Neuronal stem cell (in vitro differentiated cells): ENCODE measurements around the gene NRG2.
A peak's percentile ranks its signal among the peaks of the same experiment; 100 is the strongest.

ENCODE experiments used
- DNase-seq: peaks from one replicate; pipeline ENCODE4 v3.0.0-alpha.2; 2013; ENCODE audit warnings: low spot score
- H2AFZ ChIP-seq: one replicate; pipeline ENCODE4 v1.6.1; 2013; ENCODE audit warnings: mild to moderate bottlenecking, low read length, inconsistent platforms
- H2AK5ac ChIP-seq: 2 replicates; pipeline ENCODE4 v1.6.1; 2013; ENCODE audit warnings: low read depth, mild to moderate bottlenecking, inconsistent platforms, low read length, moderate library complexity, mixed read lengths
- H2BK120ac ChIP-seq: 2 replicates; pipeline ENCODE4 v1.6.1; 2013; ENCODE audit warnings: low read depth, mild to moderate bottlenecking, inconsistent platforms, low read length, moderate library complexity, mixed read lengths
- H2BK12ac ChIP-seq: one replicate; pipeline ENCODE4 v1.6.1; 2013; ENCODE audit warnings: low read length, inconsistent platforms
- H2BK15ac ChIP-seq: 2 replicates; pipeline ENCODE4 v1.6.1; 2013; ENCODE audit warnings: mild to moderate bottlenecking, low read length, inconsistent platforms, mixed read lengths
- H2BK5ac ChIP-seq: one replicate; pipeline ENCODE4 v1.6.1; 2013; ENCODE audit warnings: inconsistent platforms, mild to moderate bottlenecking, low read length, moderate library complexity
- H3K14ac ChIP-seq: one replicate; pipeline ENCODE4 v1.6.1; 2013; ENCODE audit warnings: low read length, inconsistent platforms
- H3K18ac ChIP-seq: 2 replicates; pipeline ENCODE4 v1.6.1; 2013; ENCODE audit warnings: low read length, inconsistent platforms
- H3K23ac ChIP-seq: 2 replicates; pipeline ENCODE4 v1.6.1; 2013; ENCODE audit warnings: low read depth, mild to moderate bottlenecking, mixed read lengths, low read length, inconsistent platforms; ENCODE audit not compliant: poor library complexity
- H3K27ac ChIP-seq: replicated peaks from 3 replicates; pipeline ENCODE4 v1.5.1; 2013; ENCODE audit warnings: low read length, inconsistent platforms
- H3K27me3 ChIP-seq, 3 experiments: 2 replicates each; pipeline ENCODE4 v1.6.1; 2013; ENCODE audit warnings: low read length in 3 of 3, mild to moderate bottlenecking in 2 of 3, inconsistent platforms in 1 of 3, low read depth in 1 of 3, mixed read lengths in 1 of 3, moderate library complexity in 1 of 3; ENCODE audit not compliant: control insufficient read depth in 3 of 3, insufficient read depth in 3 of 3
- H3K36me3 ChIP-seq, 2 donors: replicated peaks in 1 of 2; 2 replicates each; pipeline ENCODE4 v1.6.1; 2013; ENCODE audit warnings: low read length in 2 of 2; ENCODE audit not compliant: control insufficient read depth in 2 of 2, insufficient read depth in 2 of 2
- H3K4ac ChIP-seq: 2 replicates; pipeline ENCODE4 v1.6.1; 2013; ENCODE audit warnings: inconsistent platforms, mild to moderate bottlenecking, low read length, moderate library complexity
- H3K4me1 ChIP-seq, 2 donors: 1 replicate in 1 of 2; 2 replicates in 1 of 2; pipeline ENCODE4 v1.6.1; 2013; ENCODE audit warnings: low read length in 2 of 2, low read depth in 1 of 2; ENCODE audit not compliant: control insufficient read depth in 2 of 2, insufficient read depth in 1 of 2
- H3K4me2 ChIP-seq: one replicate; pipeline ENCODE4 v1.6.1; 2013; ENCODE audit warnings: mild to moderate bottlenecking, low read length, inconsistent platforms; ENCODE audit not compliant: insufficient read depth, poor library complexity, severe bottlenecking
- H3K4me3 ChIP-seq, 2 donors: 2 replicates each; pipeline ENCODE4 v1.5.1; 2013; ENCODE audit warnings: low read length in 2 of 2, mild to moderate bottlenecking in 2 of 2, inconsistent platforms in 1 of 2, moderate library complexity in 1 of 2
- H3K79me1 ChIP-seq: one replicate; pipeline ENCODE4 v1.6.1; 2013; ENCODE audit warnings: low read depth, mild to moderate bottlenecking, inconsistent platforms, low read length, moderate library complexity
- H3K9ac ChIP-seq: one replicate; pipeline ENCODE4 v1.6.1; 2013; ENCODE audit warnings: mild to moderate bottlenecking, low read depth, low read length, inconsistent platforms; ENCODE audit not compliant: poor library complexity
- H3K9me3 ChIP-seq, 2 donors: replicated peaks in 1 of 2; 2 replicates each; pipeline versions ENCODE3 to v1.6.1; 2013; ENCODE audit warnings: low read length in 2 of 2, mild to moderate bottlenecking in 2 of 2, inconsistent platforms in 1 of 2, low read depth in 1 of 2, mixed read lengths in 1 of 2, moderate library complexity in 1 of 2; ENCODE audit not compliant: control insufficient read depth in 2 of 2, insufficient read depth in 1 of 2
- H4K8ac ChIP-seq: one replicate; pipeline ENCODE4 v1.6.1; 2013; ENCODE audit warnings: low read depth, mild to moderate bottlenecking, inconsistent platforms, low read length, moderate library complexity
- H4K91ac ChIP-seq: one replicate; pipeline ENCODE4 v1.6.1; 2013; ENCODE audit warnings: low read length, low read depth, mild to moderate bottlenecking, inconsistent platforms; ENCODE audit not compliant: poor library complexity
- WGBS, 2 donors: extraction: QIAGEN DNeasy Blood & Tissue Kit; methylation state at CpG; one replicate each; pipeline ENCODE4 v1.1.7; 2013; ENCODE audit warnings: missing lambda C conversion rate in 2 of 2, mixed read lengths in 1 of 2; ENCODE audit not compliant: insufficient read length in 2 of 2, insufficient replicate concordance in 1 of 2; ENCODE audit errors: extremely low coverage in 2 of 2; 5-methylcytosine and 5-hydroxymethylcytosine counted together

NRG2 gene

DNA sequence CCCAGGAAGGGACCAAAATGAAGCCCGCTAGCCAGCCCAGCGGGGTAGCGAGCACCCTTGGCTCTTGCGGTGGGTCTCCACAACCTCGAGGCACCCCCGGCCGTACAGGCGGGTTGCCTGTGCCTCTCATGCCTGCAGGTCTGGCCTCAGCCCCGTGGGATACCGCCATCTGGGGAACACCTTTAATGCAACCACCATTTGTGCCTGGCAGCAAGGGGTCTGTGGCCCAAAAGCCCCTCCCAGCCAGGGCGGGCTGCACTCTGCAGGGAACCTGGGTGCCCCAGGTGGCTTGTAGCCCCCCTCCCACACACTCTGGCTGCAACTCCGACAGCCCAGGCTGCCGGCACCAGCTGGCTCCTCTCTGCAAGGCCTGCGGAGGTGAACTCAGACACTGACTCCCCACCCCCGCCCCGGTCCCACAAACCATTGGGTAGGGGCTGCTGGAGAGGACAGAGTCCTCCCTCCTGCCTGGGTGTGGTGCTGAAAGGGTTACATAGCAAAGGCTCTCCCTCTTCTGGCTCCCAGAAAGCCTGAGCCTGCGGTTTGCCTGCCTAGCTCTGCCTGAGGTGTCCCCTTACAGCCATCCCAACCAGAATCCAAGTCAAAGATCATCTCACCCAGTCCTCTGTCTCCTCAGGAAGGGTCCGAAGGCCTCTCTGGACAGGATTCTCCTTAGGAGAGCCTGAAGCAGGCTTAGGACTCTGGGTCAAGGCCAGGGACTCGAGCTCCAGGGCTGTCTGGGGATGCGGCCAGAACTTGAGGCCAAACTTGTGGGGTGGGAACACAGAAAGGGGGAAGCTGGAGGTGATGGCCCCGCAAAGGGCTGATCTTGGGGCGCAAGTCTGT, 138.1 kb downstream of the NRG2 start:
- Histone ChIP-seq H3K36me3 (no peaks in the 10 kb centered on the region), H2BK12ac (peak overlapping the region; percentile 89), H3K4me3 (peak overlapping the region; percentile 11 to 79), H3K14ac (peak overlapping the region; percentile 63), H3K18ac (peak overlapping the region; percentile 88), H3K9ac (peak overlapping the region; percentile 39), H4K8ac (peak overlapping the region; percentile 49), H3K9me3 (no peaks in the 10 kb centered on the region), H2AK5ac (peak overlapping the region; percentile 64), H2BK5ac (peak overlapping the region; percentile 72), H3K27me3 (peaks cover 16 to 93% (median 43%) of the 10 kb centered on the region in 3 experiments), H2BK120ac (no peak overlapping the region), H3K27ac (no peak overlapping the region), H2AFZ (peak overlapping the region; percentile 94), H3K4me2 (peak overlapping the region; percentile 94), H3K23ac (no peak overlapping the region), H4K91ac (no peak overlapping the region), H2BK15ac (peak overlapping the region; percentile 88), H3K79me1 (no peaks in the 10 kb centered on the region), H3K4ac (no peak overlapping the region), H3K4me1 (peaks cover 0 to 12% of the 10 kb centered on the region in 2 donors)
- no CpG with 5 or more reads among the region's 22 CpGs for WGBS, 2 donors
- peak; percentile 35 for DNase-seq

DNA sequence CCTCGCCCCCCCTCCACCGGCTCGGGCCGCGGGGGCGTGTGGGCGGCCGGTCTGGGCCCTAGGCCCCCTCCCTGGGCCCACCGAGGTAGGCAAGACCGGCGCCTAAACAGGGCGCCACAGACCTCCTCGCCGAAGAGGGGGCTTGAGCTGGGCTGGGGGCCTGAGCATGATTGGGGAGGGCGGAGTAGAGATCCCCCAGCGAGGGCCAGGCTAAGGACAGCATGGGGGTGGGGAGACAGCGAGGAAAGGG, 138.6 kb downstream of the NRG2 start:
- H3K79me1 ChIP-seq = no peaks in the 10 kb centered on the region
- H3K23ac ChIP-seq = no peak overlapping the region
- no peaks in the 10 kb centered on the region for H3K36me3 ChIP-seq
- peak overlapping the region; percentile 94 for H2AFZ ChIP-seq
- peaks cover 16 to 93% (median 43%) of the 10 kb centered on the region in 3 experiments for H3K27me3 ChIP-seq
- peak overlapping the region; percentile 72 for H2BK5ac ChIP-seq
- H3K4me2 ChIP-seq = peak overlapping the region; percentile 94
- H3K18ac ChIP-seq = peak overlapping the region; percentile 88
- peak overlapping the region; percentile 63 for H3K14ac ChIP-seq
- no peak overlapping the region for H4K8ac ChIP-seq
- no peak overlapping the region for H4K91ac ChIP-seq
- peak overlapping the region; percentile 88 for H2BK15ac ChIP-seq
- no peak overlapping the region for H3K4ac ChIP-seq
- no peak overlapping the region for H3K27ac ChIP-seq
- peak overlapping the region; percentile 89 for H2BK12ac ChIP-seq
- no peaks in the 10 kb centered on the region for H3K9me3 ChIP-seq
- H2AK5ac ChIP-seq = peak overlapping the region; percentile 64
- WGBS, 2 donors = no CpG with 5 or more reads among the region's 17 CpGs
- H3K9ac ChIP-seq = peak overlapping the region; percentile 39
- H2BK120ac ChIP-seq = no peak overlapping the region
- H3K4me3 ChIP-seq = peak overlapping the region; percentile 11 to 79
- DNase-seq = no peak
- peaks cover 0 to 12% of the 10 kb centered on the region in 2 donors for H3K4me1 ChIP-seq

DNA sequence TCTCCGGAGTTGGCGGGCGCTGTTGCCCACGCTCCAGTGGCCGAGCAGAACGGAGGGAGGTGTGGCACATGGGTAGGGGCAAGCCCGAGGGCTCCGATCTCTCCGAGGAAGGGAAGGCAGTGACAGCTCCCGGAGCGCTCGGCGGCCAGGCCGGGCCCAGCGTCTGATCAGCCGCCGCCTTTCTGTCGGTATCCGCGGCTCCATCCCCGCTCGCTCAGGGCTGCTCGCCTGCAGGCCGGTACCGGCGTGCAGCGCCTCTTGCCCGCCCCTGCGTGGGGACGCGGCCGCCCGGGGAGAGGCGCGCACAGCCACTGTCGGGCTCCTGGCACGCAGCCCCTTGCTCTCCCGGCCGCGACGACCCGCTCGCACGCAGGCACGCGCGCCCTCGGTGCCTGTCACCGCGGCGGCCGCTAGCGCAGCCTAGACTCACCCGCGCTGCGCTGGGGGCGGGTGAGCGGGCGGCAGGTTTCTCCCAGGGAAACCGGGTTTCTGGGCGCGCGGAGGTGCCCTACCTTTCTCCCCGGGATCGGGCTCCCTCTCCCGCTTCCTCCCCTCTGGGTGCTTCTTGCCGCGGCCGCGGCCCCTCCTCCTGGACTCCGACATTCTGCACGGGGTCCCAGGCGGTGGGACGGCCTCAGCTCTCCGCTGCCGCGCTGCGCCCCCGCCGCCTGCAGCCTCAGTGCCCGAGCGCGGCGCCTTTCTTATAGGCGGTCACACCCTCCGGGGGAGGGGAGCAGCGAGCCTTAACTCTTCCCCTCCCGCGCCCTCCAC, 139.1 kb downstream of the NRG2 start:
- Histone ChIP-seq H2AK5ac (no peak overlapping the region), H2BK120ac (no peak overlapping the region), H2AFZ (peak overlapping the region; percentile 94), H3K9me3 (no peaks in the 10 kb centered on the region), H2BK12ac (no peak overlapping the region), H3K4me3 (peak overlapping the region; percentile 32 to 79), H3K18ac (peak overlapping the region; percentile 82), H3K23ac (peak overlapping the region; percentile 47), H3K4ac (no peak overlapping the region), H2BK15ac (no peak overlapping the region), H3K4me2 (peak overlapping the region; percentile 94), H3K4me1 (peaks cover 0 to 12% of the 10 kb centered on the region in 2 donors), H4K8ac (no peak overlapping the region), H3K14ac (peak overlapping the region; percentile 63), H3K9ac (peak overlapping the region; percentile 78), H3K27ac (no peak overlapping the region), H3K36me3 (no peaks in the 10 kb centered on the region), H2BK5ac (peak overlapping the region; percentile 72), H3K79me1 (no peaks in the 10 kb centered on the region), H3K27me3 (peaks cover 16 to 93% (median 43%) of the 10 kb centered on the region in 3 experiments), H4K91ac (no peak overlapping the region)
- peak; percentile 55 for DNase-seq
- no CpG with 5 or more reads among the region's 89 CpGs for WGBS, 2 donors

DNA sequence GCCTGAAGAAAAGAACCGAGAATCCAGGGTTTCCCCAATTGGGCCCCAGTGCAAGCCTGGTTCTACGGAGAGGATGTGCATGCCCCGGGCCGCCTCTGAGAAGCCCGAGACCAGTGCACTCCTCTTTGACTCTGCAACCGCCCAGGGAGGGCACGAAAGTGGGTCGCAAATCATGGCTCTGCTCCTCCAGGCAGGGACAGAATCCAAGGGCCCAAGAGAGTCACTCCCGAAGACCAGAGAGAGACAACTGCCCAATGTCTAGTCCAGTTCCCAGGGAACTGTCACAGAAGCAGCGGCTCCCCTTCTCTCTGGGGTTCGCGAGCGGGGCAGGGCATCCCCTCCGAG, 139.7 kb downstream of the NRG2 start:
- H3K4me3 ChIP-seq = peak overlapping the region in 1 of 2 donors; percentile 79
- H4K8ac ChIP-seq = no peak overlapping the region
- H3K4me1 ChIP-seq = peaks cover 0 to 12% of the 10 kb centered on the region in 2 donors
- no peak overlapping the region for H3K27ac ChIP-seq
- H3K36me3 ChIP-seq = no peaks in the 10 kb centered on the region
- H2BK12ac ChIP-seq = no peak overlapping the region
- DNase-seq = no peak
- H3K27me3 ChIP-seq = peaks cover 16 to 91% (median 43%) of the 10 kb centered on the region in 3 experiments
- no peak overlapping the region for H2BK5ac ChIP-seq
- peak overlapping the region; percentile 47 for H3K23ac ChIP-seq
- no peak overlapping the region for H2BK15ac ChIP-seq
- H3K4ac ChIP-seq = no peak overlapping the region
- no peak overlapping the region for H2BK120ac ChIP-seq
- H3K79me1 ChIP-seq = no peaks in the 10 kb centered on the region
- H3K14ac ChIP-seq = no peak overlapping the region
- no peak overlapping the region for H4K91ac ChIP-seq
- no peak overlapping the region for H3K18ac ChIP-seq
- no peak overlapping the region for H2AK5ac ChIP-seq
- H3K9me3 ChIP-seq = no peaks in the 10 kb centered on the region
- WGBS, 2 donors = no CpG with 5 or more reads among the region's 14 CpGs
- peak overlapping the region; percentile 94 for H2AFZ ChIP-seq
- peak overlapping the region; percentile 78 for H3K9ac ChIP-seq
- H3K4me2 ChIP-seq = peak overlapping the region; percentile 94
